Measurements from ENCODE around the gene SPIRE2. TPM values are rescaled to one million over a fixed set of nuclear protein-coding genes. Genes with fewer than 3 reads are reported as not detected.
"Not testable (repeated sequence)": the region's sequence is repeated elsewhere in the genome, so short reads cannot be mapped to it uniquely, and the experiment has no call there.

SPIRE2 gene
- polyA plus RNA-seq (2011; rRNA removed), result 1.5 and 2.5 TPM in 2 replicates
- polyA minus RNA-seq (2011; rRNA and poly(A)+ RNA removed), result 2.0 and 2.8 TPM in 2 replicates

GRCh38 chr16:89828199-89828869 is at the start of gene SPIRE2:
Gene SPIRE2 (plus strand): TSS chr16:89828475. CDS start chr16:89828551, 76 bp downstream.
- Histone ChIP-seq H3K9me3 (ENCODE audit: control insufficient read depth, insufficient read depth, low read length) (peaks cover 1% of the 10 kb centered on the region; the same call in 1 of the 2 replicates), H3K27me3 (ENCODE audit: control insufficient read depth, insufficient read depth, low read length) (no peaks in the 10 kb centered on the region), H3K4me3 (ENCODE audit: low read depth, low read length) (peak within 1 kb of the TSS; percentile 63), H3K27ac (ENCODE audit: low read depth, low read length) (peak within 1 kb of the TSS; percentile 39)
- CTCF ChIA-PET, result interaction anchor here (1.0 to 2.2 kb wide), 2 partner anchors 32 to 35 kb away, joined by 3 to 9 read pairs; no protein-coding TSS in a partner anchor
- POLR2A ChIA-PET, result no interaction called here
- no peak for DNase-seq (ENCODE audit: low read depth, low spot score)
- no peak for TF ChIP-seq CTCF (IDR thresholded peaks at IDR 0.05; ENCODE audit: low read depth, low read length)

- no peak for TF ChIP-seq CTCF (IDR thresholded peaks at IDR 0.05; ENCODE audit: low read depth, low read length)
- H3K27ac ChIP-seq (ENCODE audit: low read depth, low read length), result no peak overlapping the region
- H3K9me3 ChIP-seq (ENCODE audit: control insufficient read depth, insufficient read depth, low read length), result no peaks in the 10 kb centered on the region
- CTCF ChIA-PET, result no interaction called here
- H3K27me3 ChIP-seq (ENCODE audit: control insufficient read depth, insufficient read depth, low read length), result no peaks in the 10 kb centered on the region
- POLR2A ChIA-PET, result no interaction called here
- H3K4me3 ChIP-seq (ENCODE audit: low read depth, low read length), result no peak overlapping the region
- DNase-seq (ENCODE audit: low read depth, low spot score), result no peak
Measured at GRCh38 chr16:89779231-89779908, 48.9 kb upstream of the SPIRE2 start.

- CTCF ChIA-PET, result no interaction called here
Measured at GRCh38 chr16:89779909-89780305, 48.4 kb upstream of the SPIRE2 start.

GRCh38 chr16:89782489-89782888 is 45.8 kb upstream of the SPIRE2 start:
- Histone ChIP-seq H3K4me3 (ENCODE audit: low read depth, low read length) (no peak overlapping the region), H3K9me3 (ENCODE audit: control insufficient read depth, insufficient read depth, low read length) (no peaks in the 10 kb centered on the region), H3K27me3 (ENCODE audit: control insufficient read depth, insufficient read depth, low read length) (no peaks in the 10 kb centered on the region), H3K27ac (ENCODE audit: low read depth, low read length) (no peak overlapping the region)
- ChIA-PET POLR2A (no interaction called here), CTCF (no interaction called here)
- TF ChIP-seq CTCF (IDR thresholded peaks at IDR 0.05; ENCODE audit: low read depth, low read length), result no peak
- DNase-seq (ENCODE audit: low read depth, low spot score), result no peak

More at GRCh38 chr16:89779909-89780305, 48.4 kb upstream of the SPIRE2 start:
- no peak overlapping the region for H3K27ac ChIP-seq (ENCODE audit: low read depth, low read length)
- POLR2A ChIA-PET, result no interaction called here
- H3K27me3 ChIP-seq (ENCODE audit: control insufficient read depth, insufficient read depth, low read length), result no peaks in the 10 kb centered on the region
- DNase-seq (ENCODE audit: low read depth, low spot score), result no peak
- H3K9me3 ChIP-seq (ENCODE audit: control insufficient read depth, insufficient read depth, low read length), result no peaks in the 10 kb centered on the region
- no peak for TF ChIP-seq CTCF (IDR thresholded peaks at IDR 0.05; ENCODE audit: low read depth, low read length)
- H3K4me3 ChIP-seq (ENCODE audit: low read depth, low read length), result no peak overlapping the region

- H3K4me3 ChIP-seq (ENCODE audit: low read depth, low read length); DNase-seq (ENCODE audit: low read depth, low spot score); CTCF ChIA-PET; H3K9me3 ChIP-seq (ENCODE audit: control insufficient read depth, insufficient read depth, low read length); H3K27me3 ChIP-seq (ENCODE audit: control insufficient read depth, insufficient read depth, low read length); H3K27ac ChIP-seq (ENCODE audit: low read depth, low read length): not testable (repeated sequence)
- POLR2A ChIA-PET, result interaction anchor here (0.7 kb wide), 1 partner anchor 28 kb away, joined by 3 read pairs; no protein-coding TSS in a partner anchor
Measured at GRCh38 chr16:89783952-89784351, 44.3 kb upstream of the SPIRE2 start.
